ENCODE measurements around the gene BBS9.

BBS9 gene

DNA sequence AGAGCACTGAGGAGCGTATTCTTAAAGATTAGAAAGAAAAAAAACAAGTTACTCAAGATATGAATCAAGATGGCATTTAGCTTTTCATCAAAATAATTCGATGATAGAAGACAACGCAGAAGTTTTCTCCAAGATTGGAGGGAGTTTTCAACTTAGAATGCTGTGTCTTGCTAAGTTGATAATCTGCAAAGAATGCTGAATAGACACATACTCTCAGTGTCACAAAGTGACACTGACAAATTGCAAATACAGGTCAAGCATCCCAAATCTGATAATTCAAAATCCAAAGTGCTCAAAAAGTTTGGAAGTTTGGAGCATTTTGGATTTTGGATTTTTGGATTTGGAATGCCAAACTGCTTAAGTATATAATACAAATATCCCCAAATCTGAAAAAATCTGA is 243.8 kb downstream of the BBS9 start:
- DNase-seq (ENCODE audit: low spot score) = no peak

- DNase-seq (ENCODE audit: low spot score) = no peak
Observed at GRCh38 chr7:33379891-33380525, 250.6 kb downstream of the BBS9 start.

DNA sequence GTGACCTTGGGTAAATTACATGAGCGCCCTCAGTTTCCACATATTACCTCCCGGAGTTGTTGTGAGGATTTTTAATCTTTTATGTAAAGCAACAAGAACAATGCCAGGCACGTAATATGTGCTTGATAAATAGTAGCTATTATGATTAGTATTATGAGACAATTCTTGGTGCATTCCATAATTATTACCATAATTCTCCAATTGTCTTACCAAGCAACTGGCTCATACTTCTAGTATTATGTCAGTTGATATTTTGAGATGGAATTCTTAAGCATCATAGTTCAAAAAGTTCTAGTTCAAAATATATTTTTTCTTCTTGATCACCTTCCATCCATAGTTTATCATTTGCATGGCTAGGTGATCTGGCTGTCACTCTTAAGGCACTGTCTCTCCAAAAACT is 259.0 kb downstream of the BBS9 start:
- no peak for DNase-seq (ENCODE audit: low spot score)

GRCh38 chr7:33392148-33392547 is 262.8 kb downstream of the BBS9 start:
- no peak for DNase-seq (ENCODE audit: low spot score)

GRCh38 chr7:33393770-33394169 is 264.4 kb downstream of the BBS9 start:
- no peak for DNase-seq (ENCODE audit: low spot score)

- no peak for DNase-seq (ENCODE audit: low spot score)
Observed at GRCh38 chr7:33395340-33395739, 266.0 kb downstream of the BBS9 start.

DNA sequence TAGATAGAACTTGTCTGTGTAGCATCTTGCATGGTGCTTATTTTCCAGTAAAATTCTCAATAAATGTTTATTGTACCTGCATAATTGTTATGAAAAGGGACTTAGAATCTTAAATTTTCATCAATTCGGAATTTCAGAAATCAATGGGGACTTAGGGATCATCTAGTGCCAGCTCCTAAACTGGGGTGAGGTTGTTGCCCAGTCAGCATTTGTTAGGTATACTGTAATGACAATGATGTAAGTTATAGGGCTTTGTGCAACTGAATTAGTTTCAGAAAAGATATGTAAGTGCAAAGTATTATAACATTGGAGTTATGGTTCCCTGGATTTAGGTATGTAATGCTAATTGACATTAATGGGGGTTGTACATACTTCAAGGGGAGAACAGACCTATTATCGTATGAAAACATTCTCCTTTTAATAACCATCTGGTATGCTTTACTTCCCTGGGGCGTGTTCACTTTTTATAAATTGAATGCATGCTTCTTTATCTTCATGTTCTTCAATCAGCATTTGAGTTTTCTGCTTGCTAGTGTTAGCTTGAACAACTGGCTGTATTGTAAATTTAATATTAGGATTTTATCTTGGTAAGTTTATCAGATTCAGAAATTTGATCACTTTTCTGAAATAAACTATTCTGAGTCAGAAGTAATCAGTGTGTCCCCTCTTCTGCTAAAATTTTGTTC is 270.3 kb downstream of the BBS9 start:
- DNase-seq (ENCODE audit: low spot score) = no peak

DNA sequence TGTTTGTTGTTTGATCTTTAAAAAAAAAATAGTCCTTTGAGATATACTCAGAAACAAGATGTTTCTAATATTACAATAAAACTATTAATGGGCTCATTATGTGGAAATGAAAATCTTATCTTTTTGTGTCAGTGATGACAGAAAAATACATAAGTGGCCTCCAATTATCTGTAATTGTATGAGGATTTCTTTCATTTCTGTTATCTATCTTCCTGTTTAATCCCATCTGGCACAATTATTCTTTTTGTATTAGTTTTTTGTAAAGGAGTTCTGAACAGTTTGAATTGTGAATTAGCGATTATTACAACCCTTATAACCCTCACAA is 270.8 kb downstream of the BBS9 start:
- DNase-seq (ENCODE audit: low spot score) = no peak

- DNase-seq (ENCODE audit: low spot score) = no peak
Observed at GRCh38 chr7:33410266-33410665, 280.9 kb downstream of the BBS9 start.

GRCh38 chr7:33411020-33411419 is 281.7 kb downstream of the BBS9 start:
- DNase-seq (ENCODE audit: low spot score) = no peak

- no peak for DNase-seq (ENCODE audit: low spot score)
Observed at GRCh38 chr7:33412331-33412730, 283.0 kb downstream of the BBS9 start.

- no peak for DNase-seq (ENCODE audit: low spot score)
Observed at GRCh38 chr7:33418251-33418701, 288.9 kb downstream of the BBS9 start.

DNA sequence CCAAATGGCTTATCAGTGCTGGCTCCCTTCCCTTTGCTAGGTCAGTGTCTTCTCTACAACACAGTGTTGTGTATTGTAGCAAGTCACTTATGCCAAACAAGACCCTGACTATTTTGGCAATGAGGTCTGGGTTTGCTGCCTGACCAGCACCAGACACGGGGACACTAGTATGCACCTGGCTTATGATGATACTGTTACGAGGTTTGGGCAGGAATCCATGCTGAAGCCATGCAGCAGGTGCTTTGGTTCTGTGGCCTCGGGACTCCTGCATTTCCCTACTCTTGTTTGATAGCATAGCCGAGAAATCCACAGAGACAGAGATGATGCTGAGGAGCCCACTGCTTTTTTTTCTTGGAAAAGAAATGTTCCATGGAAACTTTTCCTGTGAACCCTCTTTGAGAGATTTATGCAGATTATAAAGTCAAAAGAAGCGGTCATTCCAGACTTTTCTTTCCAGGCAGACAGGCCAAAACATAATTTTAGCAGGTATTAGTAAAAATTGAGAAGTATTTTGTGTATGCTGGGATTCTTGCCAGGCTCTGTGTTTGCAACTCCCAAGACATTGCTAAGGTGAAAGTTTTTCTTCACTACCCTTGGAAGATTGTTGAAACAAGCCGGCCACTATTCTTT is 291.1 kb downstream of the BBS9 start:
- no peak for DNase-seq (ENCODE audit: low spot score)

GRCh38 chr7:33421429-33421828 is 292.1 kb downstream of the BBS9 start:
- no peak for DNase-seq (ENCODE audit: low spot score)

GRCh38 chr7:33422141-33422540 is 292.8 kb downstream of the BBS9 start:
- no peak for DNase-seq (ENCODE audit: low spot score)

DNA sequence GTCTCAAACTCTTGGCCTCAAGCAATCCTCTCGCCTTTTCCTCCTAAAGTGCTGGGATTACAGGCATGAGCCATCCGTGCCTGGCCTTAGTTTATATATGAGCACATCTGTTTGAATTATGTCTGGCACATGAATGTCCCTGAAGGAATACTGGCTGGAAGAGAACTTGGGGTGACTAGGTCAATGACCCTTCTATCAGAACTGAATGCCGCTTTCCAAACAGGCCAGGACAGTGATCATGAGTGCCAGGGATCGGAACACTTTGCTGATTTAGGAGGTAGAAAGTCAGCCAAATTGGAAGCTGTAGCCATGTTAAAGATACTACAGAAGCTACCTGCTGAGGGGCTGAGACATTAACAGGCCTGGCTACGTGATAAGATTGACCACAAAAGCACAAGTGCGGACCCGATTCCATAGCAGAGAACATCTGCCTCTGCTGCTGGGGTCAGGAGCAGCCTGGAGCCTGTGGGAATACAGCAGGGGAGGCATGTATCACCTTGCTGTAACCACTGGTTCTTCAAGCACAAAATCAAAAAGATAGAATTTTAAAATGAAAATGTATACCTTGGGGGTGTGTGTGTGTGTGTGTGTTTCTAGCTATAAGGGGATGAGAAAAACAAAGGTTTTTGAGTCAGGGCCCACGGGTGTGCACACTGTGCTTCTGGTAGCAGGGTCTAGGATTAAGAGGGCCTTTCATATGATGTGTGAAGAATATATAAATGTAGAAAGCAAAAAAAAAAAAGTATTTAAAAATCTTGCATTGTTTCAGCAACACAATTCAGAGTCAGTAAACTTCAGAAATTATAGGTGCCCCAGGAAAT is 293.7 kb downstream of the BBS9 start:
- DNase-seq (ENCODE audit: low spot score) = no peak

GRCh38 chr7:33423646-33424020 is 294.3 kb downstream of the BBS9 start:
- DNase-seq (ENCODE audit: low spot score) = no peak

GRCh38 chr7:33425395-33425794 is 296.0 kb downstream of the BBS9 start:
- DNase-seq (ENCODE audit: low spot score) = no peak

DNA sequence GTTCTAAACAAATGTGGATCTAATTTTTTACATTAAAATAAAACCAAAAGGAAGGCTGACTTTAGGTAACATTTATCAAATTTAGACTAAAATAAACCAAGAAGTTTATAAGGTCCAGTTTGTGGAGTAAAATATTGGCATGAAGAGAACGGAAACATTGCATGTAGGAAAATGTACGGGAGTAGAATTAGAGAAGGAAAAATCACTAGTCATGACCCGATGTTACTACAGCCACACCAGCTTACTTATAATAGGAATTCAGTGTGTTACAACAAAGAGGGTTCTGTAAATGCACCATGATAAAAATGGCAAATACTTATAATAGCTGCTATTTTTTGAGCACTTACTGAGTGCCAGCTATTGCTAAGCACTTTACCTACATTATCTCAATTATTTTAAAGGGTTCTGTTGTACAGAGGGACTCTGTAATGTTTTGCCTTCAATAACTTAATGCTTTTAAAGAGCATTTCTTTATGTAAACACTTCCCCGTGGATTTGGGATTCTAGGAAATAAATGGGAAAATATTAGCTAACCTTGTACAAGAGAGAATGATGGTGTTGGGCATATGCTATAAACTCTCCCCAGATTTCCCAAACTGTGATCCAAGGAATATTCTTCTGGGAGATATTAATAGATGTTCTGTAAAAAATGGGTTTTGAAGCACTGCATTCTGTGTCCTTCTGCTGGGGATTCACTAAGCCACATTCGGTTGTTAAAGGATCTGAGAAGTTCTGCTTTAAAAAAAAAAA is 296.7 kb downstream of the BBS9 start:
- DNase-seq (ENCODE audit: low spot score) = no peak

DNA sequence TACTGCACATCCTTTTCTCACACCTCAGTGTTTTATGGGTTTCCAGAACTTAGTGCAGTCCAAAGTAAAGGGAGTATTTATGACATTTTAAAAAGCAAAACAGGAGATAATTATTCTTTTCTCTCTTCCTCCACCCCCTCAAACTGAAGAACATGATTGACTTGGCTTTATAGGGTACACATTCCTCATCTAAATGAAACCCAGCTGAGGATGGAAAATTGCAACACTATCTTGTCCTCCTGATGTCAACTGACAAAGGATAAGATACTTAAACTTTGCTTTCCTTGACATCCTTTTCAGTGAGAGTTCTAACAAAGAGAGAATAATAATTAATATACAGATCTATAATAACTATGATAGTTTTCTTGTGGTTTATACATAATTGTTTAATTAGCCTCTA is 299.1 kb downstream of the BBS9 start:
- no peak for DNase-seq (ENCODE audit: low spot score)

- DNase-seq (ENCODE audit: low spot score) = no peak
Observed at GRCh38 chr7:33431543-33431942, 302.2 kb downstream of the BBS9 start.

GRCh38 chr7:33432821-33433220 is 303.5 kb downstream of the BBS9 start:
- no peak for DNase-seq (ENCODE audit: low spot score)

Data from CD4-positive, alpha-beta T cell treated with Interleukin-6 at 100 ng/mL for 8 hours (primary cell).